HG03045 (cell line): ENCODE measurements around the gene DNM1.
"Not testable (repeated sequence)": the region's sequence is repeated elsewhere in the genome, so short reads cannot be mapped to it uniquely, and the experiment has no call there.

Experiments used
- ATAC-seq: cut with Tn5 transposase; IDR thresholded peaks from one replicate; pipeline ENCODE4 v1.9.1; 2021; ENCODE audit warnings: mild to moderate bottlenecking, moderate library complexity; ENCODE audit not compliant: unreplicated experiment

DNM1 gene

GRCh38 chr9:128222880-128223670, 19.9 kb downstream of the DNM1 start:
- ATAC-seq = no peak

GRCh38 chr9:128224877-128225276, 21.7 kb downstream of the DNM1 start:
- no peak for ATAC-seq

- no peak for ATAC-seq
These were observed 22.7 kb downstream of the DNM1 start for GRCh38 chr9:128225770-128226411.

GRCh38 chr9:128226412-128226801, 23.2 kb downstream of the DNM1 start:
- no peak for ATAC-seq

- not testable (repeated sequence) for ATAC-seq
These were observed 27.7 kb downstream of the DNM1 start for GRCh38 chr9:128230897-128231296.

GRCh38 chr9:128231638-128232527, 28.7 kb downstream of the DNM1 start:
- no peak for ATAC-seq

- ATAC-seq = no peak
These were observed 29.6 kb downstream of the DNM1 start for GRCh38 chr9:128232528-128233428.

GRCh38 chr9:128233817-128234406, 30.7 kb downstream of the DNM1 start:
- ATAC-seq = no peak

- no peak for ATAC-seq
These were observed 38.9 kb downstream of the DNM1 start for GRCh38 chr9:128242124-128242523.

- ATAC-seq = no peak
These were observed 39.6 kb downstream of the DNM1 start for GRCh38 chr9:128242828-128243214.

- ATAC-seq = no peak
These were observed 40.2 kb downstream of the DNM1 start for GRCh38 chr9:128243215-128244018.

GRCh38 chr9:128244091-128244836, 41.1 kb downstream of the DNM1 start:
- no peak for ATAC-seq

- no peak for ATAC-seq
These were observed 41.7 kb downstream of the DNM1 start for GRCh38 chr9:128244837-128245231.

GRCh38 chr9:128245421-128246151, 42.4 kb downstream of the DNM1 start:
- no peak for ATAC-seq

- ATAC-seq = no peak
These were observed 43.3 kb downstream of the DNM1 start for GRCh38 chr9:128246471-128246870.

- no peak for ATAC-seq
These were observed 44.1 kb downstream of the DNM1 start for GRCh38 chr9:128247226-128247803.

GRCh38 chr9:128249558-128249907, 46.4 kb downstream of the DNM1 start:
- ATAC-seq = no peak
